ENCODE measurements around the gene ATP9B. TPM values are rescaled to one million over a fixed set of nuclear protein-coding genes. Genes with fewer than 3 reads are reported as not detected.

ATP9B gene
- total RNA-seq, 1 donor from 2014 or later: 37.3 TPM

GRCh38 chr18:79299711-79300110 is 230.5 kb downstream of the ATP9B start:
- H3K27me3 Mint-ChIP-seq (ENCODE audit: unreplicated experiment): peaks cover 5% of the 10 kb centered on the region
- no peaks in the 10 kb centered on the region for H3K4me1 Mint-ChIP-seq (ENCODE audit: unreplicated experiment)
- H3K27ac Mint-ChIP-seq (ENCODE audit: unreplicated experiment): no peak overlapping the region
- peaks cover 12% of the 10 kb centered on the region for H3K36me3 Mint-ChIP-seq (ENCODE audit: low read depth, unreplicated experiment)
- no peak overlapping the region for H3K4me3 Mint-ChIP-seq (ENCODE audit: unreplicated experiment)
- no peak for TF ChIP-seq CTCF (IDR thresholded peaks at IDR 0.05; ENCODE audit: unreplicated experiment)
- no peak for DNase-seq (ENCODE audit: low spot score)
- H3K9me3 Mint-ChIP-seq (ENCODE audit: unreplicated experiment): no peaks in the 10 kb centered on the region

- TF ChIP-seq CTCF (IDR thresholded peaks at IDR 0.05; ENCODE audit: unreplicated experiment): no peak
- no peak overlapping the region for H3K4me3 Mint-ChIP-seq (ENCODE audit: unreplicated experiment)
- DNase-seq (ENCODE audit: low spot score): no peak
- no peak overlapping the region for H3K27ac Mint-ChIP-seq (ENCODE audit: unreplicated experiment)
- no peaks in the 10 kb centered on the region for H3K4me1 Mint-ChIP-seq (ENCODE audit: unreplicated experiment)
- H3K27me3 Mint-ChIP-seq (ENCODE audit: unreplicated experiment): peaks cover 5% of the 10 kb centered on the region
- H3K36me3 Mint-ChIP-seq (ENCODE audit: low read depth, unreplicated experiment): peaks cover 12% of the 10 kb centered on the region
- H3K9me3 Mint-ChIP-seq (ENCODE audit: unreplicated experiment): no peaks in the 10 kb centered on the region
Observed at GRCh38 chr18:79300413-79300812, 231.2 kb downstream of the ATP9B start.

GRCh38 chr18:79302120-79302519 is 232.9 kb downstream of the ATP9B start:
- no peak for DNase-seq (ENCODE audit: low spot score)
- Mint-ChIP-seq H3K27ac (ENCODE audit: unreplicated experiment) (no peak overlapping the region), H3K36me3 (ENCODE audit: low read depth, unreplicated experiment) (peaks cover 6% of the 10 kb centered on the region), H3K4me1 (ENCODE audit: unreplicated experiment) (no peaks in the 10 kb centered on the region), H3K4me3 (ENCODE audit: unreplicated experiment) (no peak overlapping the region), H3K9me3 (ENCODE audit: unreplicated experiment) (no peaks in the 10 kb centered on the region), H3K27me3 (ENCODE audit: unreplicated experiment) (peaks cover 5% of the 10 kb centered on the region)
- no peak for TF ChIP-seq CTCF (IDR thresholded peaks at IDR 0.05; ENCODE audit: unreplicated experiment)

GRCh38 chr18:79305911-79306310 is 236.7 kb downstream of the ATP9B start:
- Mint-ChIP-seq H3K36me3 (ENCODE audit: low read depth, unreplicated experiment) (peaks cover 13% of the 10 kb centered on the region), H3K9me3 (ENCODE audit: unreplicated experiment) (no peaks in the 10 kb centered on the region), H3K27me3 (ENCODE audit: unreplicated experiment) (peaks cover 3% of the 10 kb centered on the region), H3K4me1 (ENCODE audit: unreplicated experiment) (no peaks in the 10 kb centered on the region), H3K27ac (ENCODE audit: unreplicated experiment) (no peak overlapping the region), H3K4me3 (ENCODE audit: unreplicated experiment) (no peak overlapping the region)
- no peak for TF ChIP-seq CTCF (IDR thresholded peaks at IDR 0.05; ENCODE audit: unreplicated experiment)
- DNase-seq (ENCODE audit: low spot score): no peak

- no peaks in the 10 kb centered on the region for H3K9me3 Mint-ChIP-seq (ENCODE audit: unreplicated experiment)
- peaks cover 6% of the 10 kb centered on the region for H3K27me3 Mint-ChIP-seq (ENCODE audit: unreplicated experiment)
- H3K4me1 Mint-ChIP-seq (ENCODE audit: unreplicated experiment): no peaks in the 10 kb centered on the region
- H3K27ac Mint-ChIP-seq (ENCODE audit: unreplicated experiment): no peak overlapping the region
- H3K36me3 Mint-ChIP-seq (ENCODE audit: low read depth, unreplicated experiment): peaks cover 20% of the 10 kb centered on the region
- no peak for TF ChIP-seq CTCF (IDR thresholded peaks at IDR 0.05; ENCODE audit: unreplicated experiment)
- DNase-seq (ENCODE audit: low spot score): no peak
- no peak overlapping the region for H3K4me3 Mint-ChIP-seq (ENCODE audit: unreplicated experiment)
Observed at GRCh38 chr18:79309614-79310358, 240.6 kb downstream of the ATP9B start.

All from endothelial cell (in vitro differentiated cells).